Left ventricle myocardium inferior (tissue), 1 donor: ENCODE data around the gene FARSB. TPM values are rescaled to one million over a fixed set of nuclear protein-coding genes. Genes with fewer than 3 reads are reported as not detected.
"Not testable (repeated sequence)": the region's sequence is repeated elsewhere in the genome, so short reads cannot be mapped to it uniquely, and the experiment has no call there.

Experiments used
- DNase-seq: peaks from one replicate; pipeline ENCODE4 v3.0.0-alpha.2; 2020
- H3K27ac ChIP-seq: fragments of 200-600 bp; replicated peaks from 2 replicates; pipeline ENCODE4 v1.8.0; 2021
- H3K27me3 ChIP-seq: fragments of 200-600 bp; 2 replicates; pipeline ENCODE4 v1.8.0; 2021; ENCODE audit warnings: low read depth
- H3K36me3 ChIP-seq: fragments of 200-600 bp; 2 replicates; pipeline ENCODE4 v1.8.0; 2021
- H3K4me1 ChIP-seq: fragments of 200-600 bp; 2 replicates; pipeline ENCODE4 v1.8.0; 2021
- H3K4me3 ChIP-seq: fragments of 200-600 bp; 2 replicates; pipeline ENCODE4 v1.8.0; 2021; ENCODE audit warnings: mild to moderate bottlenecking, moderate library complexity
- H3K9me3 ChIP-seq: fragments of 200-600 bp; replicated peaks from 2 replicates; pipeline ENCODE4 v1.8.0; 2021
- CTCF ChIP-seq: fragments of 200-600 bp; IDR thresholded peaks from 2 replicates; pipeline ENCODE4 v1.8.0; 2021; ENCODE audit warnings: antibody characterized with exemption, mild to moderate bottlenecking, borderline replicate concordance
- intact Hi-C: fragments of 100-400 bp; cut with micrococcal nuclease; formaldehyde crosslinking; loops from one replicate; pipeline ENCODE4 v1.11.0; 2022
- total RNA-seq: library from RNA; stranded (reverse); fragmentation: NEBNext Ultra II Directional; extraction: Animal tissue kit (Norgen Biotek cat#: 25700); gene quantifications from one replicate; pipeline ENCODE4 v1.2.1, GENCODE V29; 2021
- donor health status: DM: no; HTN: yes; CAD: no; lungs with severe emphysema.

The FARSB gene
- total RNA-seq, 1 donor from 2014 or later = 19.3 TPM

DNA sequence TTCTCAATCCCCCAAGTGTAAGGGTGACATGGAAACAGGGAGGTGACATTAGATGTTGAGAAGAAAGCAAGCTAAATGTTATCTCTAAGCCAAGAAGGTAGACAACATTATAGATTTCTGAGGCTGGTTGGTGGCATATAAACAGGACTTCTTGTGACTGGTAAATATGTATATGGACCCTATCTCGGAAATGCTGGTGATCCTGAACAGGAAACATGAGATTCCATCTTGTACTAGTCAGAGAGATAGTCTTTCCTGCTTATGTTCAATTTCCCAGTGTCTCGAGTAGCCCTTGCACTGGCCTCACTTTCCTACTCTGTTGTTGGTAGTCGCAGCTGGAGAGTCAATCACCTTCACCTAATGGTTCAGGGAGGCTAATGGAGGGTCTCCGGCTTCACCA, 42.4 kb upstream of the FARSB start:
- intact Hi-C loops = no loop called here
- Histone ChIP-seq H3K9me3 (no peaks in the 10 kb centered on the region), H3K4me3 (no peak overlapping the region), H3K4me1 (no peaks in the 10 kb centered on the region), H3K27ac (no peak overlapping the region), H3K36me3 (no peaks in the 10 kb centered on the region), H3K27me3 (peaks cover 7% of the 10 kb centered on the region)
- DNase-seq = no peak
- TF ChIP-seq CTCF = no peak

DNA sequence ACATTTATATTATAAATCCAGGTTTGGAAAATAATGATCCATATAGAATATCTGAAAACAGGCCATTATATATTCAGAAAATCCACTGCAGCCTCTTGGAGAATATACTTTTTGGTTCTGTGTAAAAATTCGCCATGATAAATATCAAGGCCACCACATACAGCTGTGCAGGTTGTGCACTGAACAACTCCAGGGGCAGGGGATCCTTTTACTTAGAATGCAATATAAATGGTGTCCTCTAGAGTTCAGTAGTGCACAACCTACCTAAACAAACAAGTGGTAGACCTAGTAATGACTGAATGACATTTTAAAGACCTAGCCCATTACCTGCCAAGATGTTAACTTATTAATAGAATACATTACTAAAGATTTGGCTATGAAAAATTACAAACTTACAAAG, 37.9 kb upstream of the FARSB start:
- H3K9me3 ChIP-seq = no peaks in the 10 kb centered on the region
- no peaks in the 10 kb centered on the region for H3K36me3 ChIP-seq
- intact Hi-C loops = no loop called here
- DNase-seq = no peak
- peak; percentile 28 for TF ChIP-seq CTCF
- H3K27me3 ChIP-seq = no peaks in the 10 kb centered on the region
- H3K4me3 ChIP-seq = no peak overlapping the region
- peaks cover 17% of the 10 kb centered on the region for H3K4me1 ChIP-seq
- H3K27ac ChIP-seq = no peak overlapping the region

- intact Hi-C loops = not testable (repeated sequence)
These were observed 37.5 kb upstream of the FARSB start for GRCh38 chr2:222693413-222693812.

DNA sequence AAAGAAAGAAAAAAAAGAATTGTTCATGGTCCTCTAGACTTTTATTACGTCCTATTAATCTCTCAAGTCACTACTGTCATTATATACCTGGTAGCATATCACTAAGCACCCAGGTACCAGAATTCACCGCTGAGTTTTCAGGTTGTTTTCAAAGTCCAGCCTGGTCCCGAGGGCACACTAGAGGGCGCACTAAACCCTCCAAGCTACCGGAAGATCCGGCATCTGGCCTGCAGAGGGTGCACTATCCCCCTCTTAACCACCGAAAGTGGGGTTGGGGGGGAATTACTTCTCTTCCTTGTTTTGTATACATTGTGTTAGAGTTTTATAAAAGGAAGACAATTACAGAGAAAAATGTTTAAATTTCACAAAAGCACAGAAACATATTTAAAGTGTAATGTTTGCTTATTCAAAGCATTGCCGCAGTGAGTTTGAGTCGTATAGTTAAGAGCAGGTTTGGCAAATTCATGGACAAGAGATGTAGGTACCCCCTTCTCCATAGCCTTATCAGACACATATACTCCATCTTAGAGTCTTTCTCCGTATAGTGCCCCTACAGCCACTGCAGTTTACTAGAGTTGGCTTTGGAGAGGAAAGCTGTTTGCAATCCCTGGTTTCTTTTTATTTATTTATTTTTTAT, 34.8 kb upstream of the FARSB start:
- Histone ChIP-seq H3K4me3 (no peak overlapping the region), H3K9me3 (no peaks in the 10 kb centered on the region), H3K27me3 (no peaks in the 10 kb centered on the region), H3K36me3 (no peaks in the 10 kb centered on the region), H3K27ac (no peak overlapping the region), H3K4me1 (peaks cover 17% of the 10 kb centered on the region)
- DNase-seq = peak; percentile 60
- peak; percentile 96 for TF ChIP-seq CTCF
- intact Hi-C loops = no loop called here

More at GRCh38 chr2:222693413-222693812, 37.5 kb upstream of the FARSB start:
- not testable (repeated sequence) for H3K27ac ChIP-seq, H3K4me3 ChIP-seq, H3K27me3 ChIP-seq, H3K36me3 ChIP-seq, DNase-seq, H3K9me3 ChIP-seq
- peaks cover 17% of the 10 kb centered on the region for H3K4me1 ChIP-seq

GRCh38 chr2:222689322-222689721, 33.4 kb upstream of the FARSB start:
- H3K36me3 ChIP-seq = no peaks in the 10 kb centered on the region
- H3K9me3 ChIP-seq = no peaks in the 10 kb centered on the region
- intact Hi-C loops = no loop called here
- TF ChIP-seq CTCF = no peak
- no peak overlapping the region for H3K27ac ChIP-seq
- no peaks in the 10 kb centered on the region for H3K27me3 ChIP-seq
- DNase-seq = no peak
- no peak overlapping the region for H3K4me3 ChIP-seq
- peaks cover 17% of the 10 kb centered on the region for H3K4me1 ChIP-seq

GRCh38 chr2:222688917-222689316, 33.0 kb upstream of the FARSB start:
- no peaks in the 10 kb centered on the region for H3K27me3 ChIP-seq
- TF ChIP-seq CTCF = no peak
- H3K4me3 ChIP-seq = no peak overlapping the region
- DNase-seq = no peak
- H3K9me3 ChIP-seq = no peaks in the 10 kb centered on the region
- intact Hi-C loops = no loop called here
- no peaks in the 10 kb centered on the region for H3K36me3 ChIP-seq
- H3K4me1 ChIP-seq = peaks cover 17% of the 10 kb centered on the region
- H3K27ac ChIP-seq = no peak overlapping the region
